Measurements from ENCODE around the gene PHB1.

Gene PHB1

DNA sequence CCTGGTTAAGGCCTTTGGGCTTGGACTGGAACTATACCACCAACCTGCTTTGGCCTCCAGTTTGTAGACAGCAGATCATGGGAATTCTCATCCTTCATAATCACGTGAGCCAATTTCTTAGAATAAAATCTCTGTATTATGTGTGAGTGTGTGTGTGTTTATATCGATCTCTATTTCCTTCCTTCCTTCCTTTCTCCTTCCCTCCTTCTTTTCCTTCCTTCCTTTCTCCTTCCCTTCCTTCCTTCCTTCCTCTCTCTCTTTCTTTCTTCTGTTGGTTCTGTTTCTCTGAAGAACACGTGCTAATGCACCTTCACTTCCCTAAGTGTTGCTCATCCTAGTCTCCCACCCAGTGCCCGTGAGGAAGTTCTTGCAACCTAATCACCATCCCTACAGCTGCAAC lies 35.5 kb upstream of the PHB1 start:
- in situ Hi-C loops (cut with MboI; ENCODE audit: low sequenced_read_pairs, unreplicated experiment): no loop called here
- no peak for TF ChIP-seq CTCF (IDR thresholded peaks at IDR 0.05; ENCODE audit: borderline replicate concordance, control extremely low read depth, extremely low read depth, insufficient read depth, missing control alignments)
- no peak for DNase-seq (ENCODE audit: low spot score)

- no peak for TF ChIP-seq CTCF (IDR thresholded peaks at IDR 0.05; ENCODE audit: borderline replicate concordance, control extremely low read depth, extremely low read depth, insufficient read depth, missing control alignments)
These were observed 33.1 kb upstream of the PHB1 start for GRCh38 chr17:49447628-49448302.

DNA sequence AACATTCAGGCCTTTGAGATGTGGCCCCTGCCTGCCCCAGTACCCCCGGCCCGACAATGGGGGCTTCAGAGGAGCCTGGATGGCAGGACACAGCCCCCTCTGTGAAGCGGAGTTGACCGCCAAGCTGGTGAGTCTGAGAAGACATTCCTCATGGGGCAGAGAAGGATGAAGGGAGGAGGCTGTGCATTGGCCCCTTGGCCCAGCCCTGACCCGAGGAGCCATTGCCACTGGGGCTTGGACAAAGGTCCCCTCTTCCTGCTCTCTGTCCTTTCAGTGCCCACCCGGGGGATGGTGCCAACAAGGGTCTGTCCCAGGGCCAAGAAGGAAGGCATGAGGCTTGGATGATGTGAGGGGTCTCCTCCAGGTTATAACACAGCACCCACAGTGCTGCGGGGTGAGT lies 30.9 kb upstream of the PHB1 start:
- TF ChIP-seq CTCF (IDR thresholded peaks at IDR 0.05; ENCODE audit: borderline replicate concordance, control extremely low read depth, extremely low read depth, insufficient read depth, missing control alignments): no peak
- in situ Hi-C loops (cut with MboI; ENCODE audit: low sequenced_read_pairs, unreplicated experiment): no loop called here
- no peak for DNase-seq (ENCODE audit: low spot score)

More at GRCh38 chr17:49447628-49448302, 33.1 kb upstream of the PHB1 start:
- no peak for DNase-seq (ENCODE audit: low spot score)
- in situ Hi-C loops (cut with MboI; ENCODE audit: low sequenced_read_pairs, unreplicated experiment): no loop called here

GRCh38 chr17:49444384-49444783 lies 29.7 kb upstream of the PHB1 start:
- in situ Hi-C loops (cut with MboI; ENCODE audit: low sequenced_read_pairs, unreplicated experiment): no loop called here
- DNase-seq (ENCODE audit: low spot score): no peak
- no peak for TF ChIP-seq CTCF (IDR thresholded peaks at IDR 0.05; ENCODE audit: borderline replicate concordance, control extremely low read depth, extremely low read depth, insufficient read depth, missing control alignments)

DNA sequence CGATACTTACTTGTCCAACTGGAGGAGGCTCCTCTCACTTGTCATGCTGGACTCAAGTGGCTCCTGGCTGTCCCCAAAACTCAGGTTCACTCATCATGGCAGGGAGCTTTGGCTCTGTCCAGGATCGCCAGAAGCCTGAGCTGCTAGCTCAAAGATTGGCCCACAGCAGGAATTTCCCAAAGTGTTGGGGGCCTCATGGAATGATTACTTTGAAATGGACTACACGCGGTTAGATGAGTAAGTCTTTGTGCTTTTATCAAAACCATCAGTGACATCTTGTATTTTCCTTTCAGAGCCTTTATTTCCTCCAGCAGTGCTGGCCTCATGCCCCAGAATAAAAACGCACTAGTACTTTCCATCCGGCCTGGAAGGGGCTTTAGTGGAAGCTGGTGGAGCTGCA lies 29.2 kb upstream of the PHB1 start:
- DNase-seq (ENCODE audit: low spot score): no peak

GRCh38 chr17:49442041-49442440 lies 27.4 kb upstream of the PHB1 start:
- DNase-seq (ENCODE audit: low spot score): no peak
- in situ Hi-C loops (cut with MboI; ENCODE audit: low sequenced_read_pairs, unreplicated experiment): no loop called here
- TF ChIP-seq CTCF (IDR thresholded peaks at IDR 0.05; ENCODE audit: borderline replicate concordance, control extremely low read depth, extremely low read depth, insufficient read depth, missing control alignments): no peak

More for the DNA sequence above, 29.2 kb upstream of the PHB1 start:
- no peak for TF ChIP-seq CTCF (IDR thresholded peaks at IDR 0.05; ENCODE audit: borderline replicate concordance, control extremely low read depth, extremely low read depth, insufficient read depth, missing control alignments)
- in situ Hi-C loops (cut with MboI; ENCODE audit: low sequenced_read_pairs, unreplicated experiment): no loop called here

Measured in GM13976 (cell line).